T47D (cell line): ENCODE measurements around the gene KCNN3.

Source experiments
- DNase-seq, 2 experiments: peaks; one replicate each; pipeline versions ENCODE4 v3.0.0 to v3.0.0-alpha.2; 2011 to 2012; ENCODE audit warnings: low read depth in 1 of 2, low spot score in 1 of 2
- JUND ChIP-seq: IDR thresholded peaks from 2 replicates; pipeline ENCODE4 v1.6.1; 2012; ENCODE audit warnings: low read depth
- in situ Hi-C: cut with HindIII; loops from 2 replicates; pipeline ENCODE4 v1.10.0; 2016; ENCODE audit warnings: low sequenced_read_pairs, low pct_unique_long_range_greater_than_20kb

Gene KCNN3

DNA sequence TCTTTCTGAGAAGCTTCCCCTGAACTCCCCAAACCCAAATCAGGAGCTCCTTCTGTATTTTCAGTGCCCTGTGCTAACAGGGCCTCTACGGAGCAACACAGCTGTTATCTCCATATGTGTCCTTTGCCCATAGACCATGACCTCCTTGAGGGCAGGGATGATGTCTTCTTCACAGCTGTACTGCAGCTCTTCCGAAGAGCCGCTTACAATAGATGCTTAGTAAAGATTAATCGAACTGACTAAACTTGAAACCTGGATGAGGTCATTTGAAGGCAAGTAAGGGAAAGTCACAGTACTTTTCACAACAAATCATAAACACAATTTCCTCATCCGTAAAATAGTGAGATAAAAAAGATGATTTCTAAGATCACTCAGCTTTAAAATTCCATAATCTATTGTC is 4.4 kb upstream of the KCNN3 start:
- TF ChIP-seq JUND: no peak
- no peak for DNase-seq
- in situ Hi-C loops: no loop called here

DNA sequence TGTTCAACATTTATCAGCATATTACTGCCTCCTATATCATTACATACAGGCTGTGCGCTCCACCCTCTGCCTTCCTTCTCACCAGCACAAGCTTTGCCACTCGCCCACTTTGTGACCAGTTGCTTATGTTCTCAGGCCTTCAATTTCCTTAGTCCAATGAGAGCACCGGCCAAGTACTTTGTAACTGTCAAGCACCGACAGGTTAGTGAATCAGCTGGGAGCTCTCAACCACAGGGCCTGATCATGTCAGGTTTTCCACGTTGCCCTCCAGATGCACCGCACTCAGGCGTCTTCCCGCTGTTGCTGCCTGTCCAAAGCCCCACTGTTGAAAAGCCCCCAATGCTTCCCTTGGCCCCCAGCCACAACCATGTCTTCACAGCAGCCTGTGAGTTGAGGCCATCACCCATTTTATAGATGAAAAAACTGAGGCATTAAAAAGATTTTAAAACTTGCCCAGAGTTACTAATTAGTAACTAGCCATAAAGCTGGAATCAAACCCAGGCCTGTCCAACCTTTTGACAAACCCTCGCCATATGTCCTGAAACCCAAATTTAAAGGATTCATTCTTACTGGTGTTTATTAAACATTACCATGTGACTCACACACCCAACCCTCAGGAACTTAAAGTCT is 3.4 kb upstream of the KCNN3 start:
- in situ Hi-C loops: no loop called here
- TF ChIP-seq JUND: no peak
- DNase-seq: no peak

DNA sequence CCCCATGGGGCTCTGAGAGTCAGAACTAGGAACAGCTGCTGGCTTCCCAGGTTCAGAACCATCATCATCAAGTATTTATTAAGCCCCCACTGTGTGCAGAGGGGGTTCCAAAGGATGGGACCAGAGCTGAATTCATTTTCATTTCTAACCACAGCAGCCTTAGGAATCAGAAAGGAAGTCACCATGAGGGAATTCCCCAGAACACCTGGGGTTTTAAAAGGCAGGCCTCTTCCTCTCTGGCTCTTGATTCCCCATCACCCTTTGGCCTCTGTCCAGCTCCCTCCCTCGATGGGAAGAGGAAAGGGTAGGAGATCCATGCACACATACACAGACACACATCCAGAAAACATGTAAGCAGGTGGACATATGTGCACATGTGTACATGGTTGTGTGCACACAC is 1.3 kb upstream of the KCNN3 start:
- in situ Hi-C loops: no loop called here
- DNase-seq: no peak
- no peak for TF ChIP-seq JUND

- in situ Hi-C loops: no loop called here
- no peak for DNase-seq
- TF ChIP-seq JUND: no peak
Observed at GRCh38 chr1:154870734-154871133, 653 bp upstream of the KCNN3 start.

GRCh38 chr1:154869351-154870114 is 548 bp downstream of the KCNN3 start:
- no peak for DNase-seq
- in situ Hi-C loops: no loop called here
- no peak for TF ChIP-seq JUND

DNA sequence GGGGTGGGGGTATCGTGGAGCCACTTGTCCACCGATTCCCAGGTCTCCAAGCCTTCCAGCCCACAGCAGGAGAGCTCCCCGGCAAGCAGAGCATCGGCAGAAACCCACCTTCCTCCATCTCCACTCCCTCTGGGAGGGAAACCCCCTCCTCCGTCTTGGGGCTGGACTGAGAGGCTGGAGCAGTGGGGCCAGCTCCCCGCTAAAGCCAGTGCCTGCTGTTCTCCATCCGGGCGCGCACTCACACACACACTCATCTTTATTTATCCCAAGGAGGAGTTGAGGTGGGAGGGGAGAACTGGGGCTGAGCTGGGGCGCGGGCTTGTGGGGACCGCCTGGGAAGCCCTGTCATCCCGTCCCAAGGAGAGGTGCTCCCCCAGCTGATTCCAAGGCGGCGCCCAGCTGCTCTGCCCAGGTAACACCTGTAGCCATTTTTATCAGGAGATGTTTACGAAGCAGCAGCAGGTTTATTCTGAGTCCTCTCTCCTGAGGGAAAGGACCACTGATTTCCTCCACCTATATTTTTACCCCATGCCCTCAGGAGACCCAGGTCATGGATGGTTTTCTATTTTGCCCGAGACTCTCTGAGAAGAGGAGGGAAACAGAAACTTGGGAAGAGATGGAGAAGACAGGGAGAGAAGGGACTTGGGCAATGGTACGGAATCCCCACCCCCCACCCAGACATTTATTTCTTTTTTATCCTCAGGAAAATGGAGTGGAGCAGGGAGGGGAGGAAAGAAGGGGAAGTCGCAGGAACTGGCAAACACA is 2.1 kb downstream of the KCNN3 start:
- in situ Hi-C loops: no loop called here
- DNase-seq: no peak
- TF ChIP-seq JUND: no peak

DNA sequence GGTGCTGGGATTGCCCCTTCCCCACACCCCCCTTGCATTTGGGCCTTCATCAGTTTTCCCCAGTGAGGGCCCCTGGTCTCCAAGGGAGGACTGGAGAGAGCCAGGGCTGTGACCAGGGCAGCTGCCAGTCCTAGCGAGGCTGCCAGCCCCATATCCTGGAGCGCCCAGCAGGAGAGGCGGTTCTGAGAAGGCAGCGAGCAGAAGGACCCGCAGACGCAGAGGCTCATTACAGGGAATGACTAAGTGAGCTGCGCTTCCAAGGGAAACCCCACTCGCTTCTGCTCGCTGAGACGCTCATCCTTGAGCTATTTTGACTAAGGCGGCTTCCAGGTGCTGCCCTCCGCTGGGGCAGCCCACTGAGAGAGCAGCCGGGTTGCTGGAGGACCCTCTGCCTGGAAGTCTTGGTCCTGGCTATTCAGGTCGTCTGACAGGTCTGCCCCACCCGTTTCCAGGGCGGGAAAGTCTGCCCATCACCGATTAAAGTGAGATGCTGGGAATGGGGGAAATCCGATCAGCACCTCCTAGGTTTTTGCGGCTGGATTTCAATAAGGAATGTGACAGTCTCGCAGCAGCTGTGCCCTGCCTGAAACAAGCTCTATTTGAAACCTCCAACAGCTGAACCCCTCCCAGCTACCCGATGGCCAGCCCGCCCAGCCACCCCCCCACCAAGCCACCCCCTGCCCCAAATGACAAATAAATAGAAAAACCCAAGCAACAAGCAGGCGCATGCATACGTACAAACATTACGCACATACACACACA is 2.8 kb downstream of the KCNN3 start:
- in situ Hi-C loops: no loop called here
- no peak for DNase-seq
- no peak for TF ChIP-seq JUND

DNA sequence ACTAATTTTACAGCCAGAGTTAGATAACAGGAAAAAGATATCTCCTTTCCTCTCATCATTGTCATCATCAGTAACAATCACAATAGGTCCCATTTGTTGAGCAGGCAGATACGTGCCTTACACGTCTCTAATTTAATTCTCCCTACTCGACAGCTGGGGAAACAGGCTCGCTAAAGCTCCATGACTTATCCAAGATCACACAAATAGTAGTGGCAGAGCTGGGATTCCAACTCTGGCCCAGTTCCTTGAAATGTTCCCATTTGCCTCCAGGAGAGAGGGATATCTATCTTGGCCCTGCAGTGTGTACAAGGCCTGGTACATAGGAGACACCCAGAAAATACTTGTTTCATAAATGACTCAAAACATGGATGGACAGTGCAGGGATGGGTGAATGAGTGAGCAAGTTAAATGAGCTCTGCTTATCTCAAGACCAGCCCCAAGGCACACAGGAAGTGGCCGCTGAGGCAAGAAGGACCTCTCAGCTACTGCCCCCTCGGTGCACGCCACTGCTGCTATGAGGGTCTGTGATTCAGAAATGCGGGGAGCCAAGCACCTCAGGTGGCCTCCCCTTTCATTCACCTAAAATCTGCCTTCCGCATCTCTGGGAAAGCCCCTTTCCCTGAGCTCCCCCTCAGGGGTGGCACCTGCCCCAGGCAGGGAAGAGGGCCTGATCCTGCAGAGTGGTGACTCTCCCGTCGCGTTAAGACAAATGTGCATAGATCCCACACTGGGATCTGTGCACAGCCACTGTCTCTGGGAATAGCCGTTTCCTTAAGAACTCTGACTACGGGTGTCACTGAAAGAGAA is 3.6 kb downstream of the KCNN3 start:
- in situ Hi-C loops: no loop called here
- DNase-seq: no peak
- no peak for TF ChIP-seq JUND

DNA sequence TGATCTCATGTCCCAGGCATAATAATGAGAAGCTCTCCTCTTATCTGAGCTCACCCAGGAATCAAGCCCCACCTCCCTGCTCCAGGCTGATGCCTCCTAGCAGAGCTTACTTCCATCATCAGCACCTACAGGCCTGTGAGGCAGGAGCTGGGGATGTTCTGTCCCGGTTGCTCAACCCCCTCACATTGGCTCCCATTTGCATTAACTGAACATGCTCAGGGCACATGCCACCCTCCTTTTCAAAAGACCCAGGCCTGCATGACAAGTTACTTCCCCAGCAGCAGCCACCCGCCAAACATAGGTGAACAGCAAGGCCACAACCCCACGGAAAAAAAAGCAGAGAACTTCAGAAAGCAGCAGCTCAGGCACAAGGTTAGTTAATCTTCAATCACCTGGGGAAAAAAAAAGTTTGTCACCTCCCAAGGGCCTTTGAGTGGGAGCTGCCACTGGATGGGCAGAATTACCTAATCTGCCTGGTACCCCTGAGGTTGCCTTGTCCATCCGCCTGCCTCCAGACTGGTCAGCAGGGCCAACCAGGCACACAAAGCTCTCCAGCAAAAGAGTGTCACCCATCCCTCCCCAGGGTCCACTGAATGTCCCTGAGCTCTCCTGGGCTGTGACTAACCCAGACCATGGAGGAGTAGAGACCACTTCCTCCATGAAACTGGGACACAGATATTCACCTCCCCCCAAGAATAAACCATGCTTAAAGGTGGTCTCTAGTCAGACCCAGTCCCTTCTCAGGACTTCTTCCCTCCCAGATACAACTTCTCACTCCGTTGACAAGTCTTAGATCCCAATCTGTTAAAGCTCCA is 4.4 kb downstream of the KCNN3 start:
- no peak for TF ChIP-seq JUND
- in situ Hi-C loops: no loop called here
- DNase-seq: no peak

DNA sequence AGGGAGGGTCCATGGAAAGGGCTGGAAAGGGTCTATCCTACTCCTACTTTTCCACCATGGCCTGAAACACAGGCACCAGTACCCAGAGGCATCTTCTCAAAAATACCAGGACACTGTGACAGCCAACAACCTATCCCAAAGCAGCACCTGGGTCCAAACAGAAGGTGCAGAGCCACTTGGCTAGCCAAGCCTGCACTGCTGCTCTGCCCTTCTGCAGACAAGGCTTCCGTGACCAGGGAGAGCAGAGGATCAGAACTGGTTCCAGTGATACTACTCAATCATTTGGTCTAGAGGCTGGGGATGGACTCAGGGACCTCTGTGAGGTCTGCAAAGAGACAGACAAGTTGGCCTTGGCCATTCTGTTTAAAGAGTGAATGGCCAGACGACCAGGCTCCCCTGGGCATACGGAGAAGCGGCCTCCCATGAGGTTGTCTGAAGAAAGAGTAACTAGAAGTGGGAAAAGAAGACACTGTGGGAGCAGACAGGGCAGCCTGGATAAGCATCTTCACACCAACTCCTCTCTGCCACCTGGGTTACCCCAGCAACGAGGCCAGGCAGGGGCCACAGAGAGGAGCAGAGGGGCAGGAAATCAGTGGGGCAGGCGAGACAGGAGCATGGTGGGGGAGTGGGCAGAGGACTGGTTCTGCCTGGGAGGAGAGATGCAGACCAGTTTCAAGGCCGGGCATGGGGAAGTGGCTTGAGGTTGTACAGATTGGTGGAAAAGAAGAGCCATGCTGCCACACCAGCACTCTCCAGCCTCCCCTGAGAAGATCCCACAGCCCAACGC is 5.7 kb downstream of the KCNN3 start:
- no peak for DNase-seq
- in situ Hi-C loops: no loop called here
- TF ChIP-seq JUND: no peak
